HG03469 (cell line): ENCODE data around the gene BPIFB6.

Source experiments
- ATAC-seq: cut with Tn5 transposase; IDR thresholded peaks from one replicate; pipeline ENCODE4 v1.9.1; 2021; ENCODE audit warnings: mild to moderate bottlenecking, moderate library complexity, moderate number of reproducible peaks; ENCODE audit not compliant: unreplicated experiment

The BPIFB6 gene, protein sequence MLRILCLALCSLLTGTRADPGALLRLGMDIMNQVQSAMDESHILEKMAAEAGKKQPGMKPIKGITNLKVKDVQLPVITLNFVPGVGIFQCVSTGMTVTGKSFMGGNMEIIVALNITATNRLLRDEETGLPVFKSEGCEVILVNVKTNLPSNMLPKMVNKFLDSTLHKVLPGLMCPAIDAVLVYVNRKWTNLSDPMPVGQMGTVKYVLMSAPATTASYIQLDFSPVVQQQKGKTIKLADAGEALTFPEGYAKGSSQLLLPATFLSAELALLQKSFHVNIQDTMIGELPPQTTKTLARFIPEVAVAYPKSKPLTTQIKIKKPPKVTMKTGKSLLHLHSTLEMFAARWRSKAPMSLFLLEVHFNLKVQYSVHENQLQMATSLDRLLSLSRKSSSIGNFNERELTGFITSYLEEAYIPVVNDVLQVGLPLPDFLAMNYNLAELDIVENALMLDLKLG

DNA sequence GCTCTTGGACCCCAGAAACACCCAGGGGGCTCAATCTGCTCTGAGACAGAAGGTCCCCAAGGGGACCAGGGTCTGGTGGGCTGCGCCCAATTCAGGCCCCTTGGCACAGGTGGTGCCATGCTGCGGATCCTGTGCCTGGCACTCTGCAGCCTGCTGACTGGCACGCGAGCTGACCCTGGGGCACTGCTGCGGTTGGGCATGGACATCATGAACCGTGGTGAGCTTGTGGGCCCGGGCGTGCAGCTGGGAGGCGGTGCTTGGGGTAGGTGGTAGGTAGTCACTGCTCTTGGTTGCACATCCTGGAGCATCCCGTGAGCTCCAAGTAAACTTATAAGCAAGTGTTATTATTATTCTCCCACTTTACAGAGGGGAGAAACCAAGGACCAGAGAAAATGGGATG lies at the start of gene BPIFB6:
Gene BPIFB6 (plus strand): TSS at position 118 of the 400 bp plus-strand sequence. CDS start 0 bp downstream, at position 118.
- ATAC-seq: no peak

DNA sequence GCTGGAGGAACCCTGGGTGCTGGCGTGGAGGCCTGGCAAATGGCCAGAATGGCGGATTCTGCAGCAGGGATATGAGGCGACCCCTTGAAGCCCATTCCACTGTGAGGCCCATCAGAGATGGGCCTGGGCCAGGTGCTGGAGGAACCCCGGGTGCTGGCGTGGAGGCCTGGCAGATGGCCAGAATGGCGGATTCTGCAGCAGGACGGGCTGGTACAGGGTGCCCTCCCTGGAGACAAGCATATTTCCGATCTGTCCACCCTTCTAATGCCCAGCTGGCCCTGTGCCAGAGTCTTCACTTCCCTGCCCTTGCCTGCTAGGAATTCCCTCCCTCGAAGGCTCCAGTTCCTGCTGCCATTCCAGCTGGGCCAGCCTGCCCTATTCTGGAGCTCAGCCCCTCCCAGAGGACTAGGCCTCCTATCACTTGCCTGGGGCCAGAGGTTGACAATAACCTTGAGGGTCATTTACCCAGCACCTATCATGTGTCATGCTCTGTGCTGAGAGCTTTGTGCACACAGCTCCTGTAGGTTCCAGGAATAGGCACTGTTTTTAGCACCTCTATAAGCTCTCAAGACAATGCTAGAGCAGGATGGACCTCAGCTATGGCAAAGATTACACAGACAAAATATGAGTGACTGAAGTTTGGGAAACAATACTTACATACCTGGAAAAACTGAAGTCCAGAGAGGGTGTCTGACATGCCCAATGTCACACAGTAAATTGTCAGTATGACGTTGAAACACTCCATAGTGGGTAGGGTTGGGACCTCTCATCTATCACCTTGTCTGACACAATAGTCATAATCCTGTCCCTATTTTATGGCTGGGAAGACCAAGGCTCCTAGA lies 48.6 kb upstream of the BPIFB6 start:
- no peak for ATAC-seq

DNA sequence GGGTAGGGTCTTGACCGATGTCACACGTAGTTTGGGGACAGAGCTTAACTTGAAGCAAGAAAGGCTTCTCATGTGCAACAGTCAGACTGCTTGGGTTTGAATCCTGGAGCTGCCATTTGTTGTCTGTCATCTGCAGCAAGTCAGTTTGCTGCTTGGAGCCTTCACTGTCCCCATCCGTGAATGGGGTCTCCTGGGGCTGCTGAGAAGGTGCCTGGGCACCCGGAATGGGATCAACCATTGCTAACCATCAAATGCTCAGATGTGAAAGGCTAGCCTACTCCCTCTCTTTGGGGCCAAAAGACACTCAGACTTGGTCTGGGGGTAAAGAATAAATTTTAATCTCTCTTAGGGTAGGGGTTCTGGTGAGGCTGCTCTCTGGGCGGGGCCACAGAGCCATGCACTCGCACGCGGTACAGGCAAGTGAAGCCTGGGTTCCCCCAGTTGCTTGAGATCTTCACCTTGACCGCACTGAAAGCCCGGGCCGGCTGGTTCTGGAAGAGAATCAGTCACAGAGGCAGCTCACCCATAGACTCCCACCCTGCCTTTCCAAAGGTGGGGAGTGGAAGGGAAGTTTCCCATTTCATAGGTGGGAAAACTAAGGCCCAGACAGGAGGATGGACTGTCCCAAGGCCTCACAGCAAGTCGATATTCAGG lies 47.9 kb upstream of the BPIFB6 start:
- no peak for ATAC-seq

DNA sequence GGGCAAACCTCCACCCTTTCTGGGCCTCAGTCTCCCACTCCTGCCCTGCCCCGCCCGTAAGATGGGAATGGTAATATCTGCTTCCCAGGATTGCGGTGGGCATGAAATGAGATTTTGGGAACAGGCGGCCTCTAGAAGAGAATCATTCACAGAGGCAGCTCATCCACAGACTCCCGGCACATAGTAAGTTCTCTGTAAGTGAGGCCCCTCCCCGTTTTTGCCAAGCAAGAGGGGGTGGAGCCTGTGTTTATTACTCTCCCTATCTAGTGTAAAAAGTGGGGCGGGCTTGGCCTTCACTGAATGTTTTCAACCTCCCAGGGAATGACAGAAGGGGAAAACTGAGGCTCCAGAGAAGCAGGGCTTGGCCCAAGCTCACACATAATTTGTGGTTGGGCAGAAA lies 47.3 kb upstream of the BPIFB6 start:
- no peak for ATAC-seq

DNA sequence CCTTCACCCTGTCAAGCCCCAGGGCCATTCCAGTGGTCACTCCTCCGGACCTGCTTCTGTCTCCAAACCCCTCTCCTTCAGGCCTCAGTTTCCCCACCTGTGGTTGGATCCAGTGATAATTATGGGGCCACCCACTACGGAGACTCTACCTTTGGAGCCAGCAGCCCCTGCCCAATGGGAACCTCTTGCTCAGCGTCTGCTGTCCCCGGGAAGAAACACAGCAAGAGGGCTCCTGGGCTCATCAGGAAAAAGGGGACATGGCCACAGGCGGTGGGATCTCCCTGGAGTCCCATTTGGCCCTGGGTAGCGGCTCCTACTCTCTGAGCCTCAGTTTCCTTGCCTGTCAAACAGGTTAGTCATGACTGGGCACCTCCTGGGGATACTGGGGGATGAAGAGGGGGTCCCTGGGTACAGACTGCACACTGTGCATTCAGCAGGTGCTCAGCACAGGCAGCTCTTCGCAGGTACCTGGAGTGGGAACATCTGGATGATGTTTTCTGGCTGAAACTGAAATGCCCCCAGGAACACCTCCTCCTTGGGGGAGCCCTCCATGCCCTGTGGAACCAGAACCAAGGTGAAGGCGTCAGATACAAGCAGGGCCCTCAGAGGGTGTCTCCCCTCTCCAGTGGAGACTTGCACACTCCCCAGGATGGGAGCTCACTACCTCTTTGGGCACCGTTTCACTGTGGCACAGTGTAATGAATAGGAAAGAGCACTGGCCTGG lies 46.7 kb upstream of the BPIFB6 start:
- ATAC-seq: no peak

DNA sequence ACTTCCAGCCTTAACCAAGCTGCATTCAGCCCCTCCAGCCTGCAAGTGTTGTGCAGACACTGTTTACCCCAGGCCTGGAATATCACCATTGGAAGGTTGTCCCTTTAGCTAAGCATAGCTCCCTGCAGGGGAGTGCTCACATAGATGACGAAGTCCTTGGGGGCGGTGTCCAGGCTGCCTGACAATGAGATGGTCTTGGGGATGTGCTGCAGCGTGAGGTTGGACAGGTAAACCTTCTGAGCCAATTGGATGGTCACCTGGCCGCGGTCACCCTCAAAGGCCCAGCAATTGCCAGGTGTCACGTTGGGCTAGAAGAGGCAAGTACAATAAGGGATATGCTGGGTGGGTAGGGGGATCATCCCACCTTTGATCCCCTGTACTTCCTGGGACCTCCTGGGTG lies 45.9 kb upstream of the BPIFB6 start:
- ATAC-seq: no peak

DNA sequence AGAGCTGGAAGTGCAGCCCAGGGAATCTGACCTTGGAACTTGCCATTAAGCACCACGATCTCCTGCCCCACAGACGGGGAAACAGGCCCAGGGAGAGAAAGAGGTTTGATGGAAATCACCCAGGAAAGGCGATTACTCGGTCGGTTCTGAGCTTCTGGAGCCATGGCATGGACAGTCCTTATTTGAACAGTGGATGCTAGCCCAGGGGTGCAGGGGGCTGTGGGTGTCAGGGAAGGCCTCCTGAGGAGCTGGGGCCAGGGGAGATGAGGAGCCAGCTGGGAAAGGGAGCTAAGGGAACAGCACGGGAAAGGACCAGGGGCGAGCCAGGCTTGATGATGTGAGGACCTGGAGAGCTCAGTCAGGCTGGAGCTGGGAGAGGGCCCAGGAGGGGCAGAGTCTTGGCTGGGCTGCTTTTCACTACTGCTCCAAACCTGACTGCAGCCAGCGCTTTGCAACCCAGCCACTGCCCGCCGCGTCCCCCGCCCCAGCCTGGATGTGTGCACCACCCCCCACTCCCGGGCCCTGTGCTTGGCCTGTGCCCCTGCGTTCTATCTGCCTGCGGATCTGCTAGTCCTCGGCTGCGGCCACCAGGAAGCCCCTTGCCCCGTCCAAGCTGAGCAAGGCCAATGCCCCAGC lies 45.0 kb upstream of the BPIFB6 start:
- ATAC-seq: no peak

DNA sequence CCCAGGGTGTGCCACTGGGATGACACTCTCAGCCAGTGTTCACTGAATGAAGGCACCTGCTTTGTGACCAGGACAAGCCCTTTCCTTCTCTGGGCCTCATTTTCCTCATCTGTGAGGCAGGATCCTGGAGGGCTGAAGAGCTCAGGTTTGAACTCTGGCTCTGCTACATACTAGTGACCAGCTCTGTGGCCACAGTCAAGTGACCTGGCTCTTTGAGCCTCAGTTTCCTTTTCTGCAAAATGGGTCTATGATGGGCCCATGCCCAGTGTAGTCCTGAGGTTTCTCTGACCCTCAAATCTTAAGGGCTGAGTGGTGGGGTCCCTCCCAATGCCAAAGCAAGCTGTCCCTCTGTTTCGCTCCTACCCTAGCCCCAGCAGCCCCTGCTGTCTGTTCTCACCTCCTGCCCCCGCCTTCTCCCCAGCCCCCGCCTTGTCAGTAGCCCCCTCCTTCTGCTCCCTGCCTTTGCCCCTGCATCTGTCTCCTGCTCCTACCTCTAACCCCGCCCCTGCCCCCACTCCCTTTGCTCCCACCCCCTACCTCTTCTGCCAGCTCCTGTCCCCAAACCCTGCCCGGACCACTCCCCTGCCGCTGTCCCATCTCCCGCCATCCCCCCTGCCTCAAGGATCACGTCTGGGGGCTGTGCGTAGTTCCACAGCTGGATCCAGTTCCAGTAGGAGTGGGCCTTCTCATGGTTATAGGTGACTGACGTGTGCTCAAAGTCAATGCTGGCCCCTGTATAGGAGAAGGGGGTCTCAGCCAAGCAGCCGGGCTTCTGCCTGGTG lies 44.2 kb upstream of the BPIFB6 start:
- no peak for ATAC-seq

DNA sequence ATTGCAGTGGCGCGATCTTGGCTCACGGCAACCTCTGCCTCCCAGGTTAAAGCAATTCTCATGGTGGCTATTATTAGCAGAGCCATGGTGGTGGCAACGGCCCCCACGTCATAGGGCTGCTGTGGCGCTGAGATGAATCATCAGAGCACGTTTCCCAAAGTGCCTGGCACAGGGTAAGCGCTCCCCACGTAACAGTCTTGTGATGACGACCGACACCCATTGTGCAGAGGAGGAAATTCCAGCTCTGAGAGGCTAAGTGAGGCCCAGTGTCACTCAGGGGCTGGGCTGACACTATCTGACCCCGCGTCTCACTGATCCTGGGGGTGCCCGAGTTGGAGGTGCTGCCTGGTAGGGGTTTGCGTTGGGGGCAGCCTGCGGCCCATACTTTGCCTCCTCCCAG lies 43.4 kb upstream of the BPIFB6 start:
- no peak for ATAC-seq

DNA sequence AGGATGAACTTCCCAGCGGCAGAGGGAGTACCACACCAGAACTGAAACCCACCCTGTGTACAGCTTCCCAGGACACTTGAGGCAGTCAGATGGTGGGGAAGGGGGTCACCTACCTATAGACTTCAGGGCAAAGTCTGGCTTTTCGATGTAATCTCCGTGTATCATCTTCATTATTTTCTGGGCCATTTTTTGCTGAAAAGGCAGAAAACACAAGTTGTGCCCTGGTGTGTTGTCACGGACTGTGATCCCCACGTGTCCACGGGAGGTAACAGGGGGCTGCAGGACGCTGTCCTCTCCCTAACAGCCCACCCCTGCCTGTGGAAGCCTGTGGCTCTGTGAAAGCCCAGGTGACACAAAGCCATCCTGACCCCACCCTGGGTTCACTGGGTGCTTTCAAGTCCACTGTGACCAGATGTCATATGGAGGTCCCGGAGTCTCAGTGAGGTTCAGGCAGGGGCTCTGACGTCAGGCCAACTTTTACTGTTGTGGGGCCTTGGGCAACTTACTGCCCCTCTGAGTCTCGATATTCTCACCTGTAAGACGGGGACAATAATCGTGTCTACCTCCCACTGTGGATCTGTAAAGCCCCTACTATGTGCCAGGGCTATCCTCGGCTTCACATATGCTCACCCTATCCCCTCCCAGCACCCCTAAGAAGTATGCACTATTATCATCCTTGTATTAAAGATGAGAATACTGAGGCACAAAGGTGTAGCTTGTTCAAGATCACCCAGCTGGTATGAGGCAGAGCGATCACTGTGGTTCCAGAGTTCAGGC lies 41.8 kb upstream of the BPIFB6 start:
- no peak for ATAC-seq

DNA sequence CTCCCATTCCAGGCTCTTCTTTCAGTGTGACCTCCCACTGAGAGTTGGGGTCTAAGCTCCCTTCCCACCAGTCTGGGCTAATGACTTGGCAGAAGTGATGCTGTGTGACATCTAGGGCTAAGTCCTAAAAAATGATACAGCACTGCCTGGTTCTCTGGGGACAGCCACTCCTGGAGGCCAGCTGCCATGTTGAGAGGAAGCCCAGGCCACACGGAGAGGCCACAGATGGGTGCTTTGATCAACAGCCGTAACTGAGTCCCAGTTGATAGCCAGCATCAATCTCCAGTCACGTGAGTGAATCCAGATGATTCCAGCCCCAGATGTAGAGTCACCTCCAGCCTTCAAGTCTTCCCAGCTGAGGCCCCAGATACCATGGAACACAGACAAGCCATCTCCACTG lies 41.0 kb upstream of the BPIFB6 start:
- ATAC-seq: no peak

DNA sequence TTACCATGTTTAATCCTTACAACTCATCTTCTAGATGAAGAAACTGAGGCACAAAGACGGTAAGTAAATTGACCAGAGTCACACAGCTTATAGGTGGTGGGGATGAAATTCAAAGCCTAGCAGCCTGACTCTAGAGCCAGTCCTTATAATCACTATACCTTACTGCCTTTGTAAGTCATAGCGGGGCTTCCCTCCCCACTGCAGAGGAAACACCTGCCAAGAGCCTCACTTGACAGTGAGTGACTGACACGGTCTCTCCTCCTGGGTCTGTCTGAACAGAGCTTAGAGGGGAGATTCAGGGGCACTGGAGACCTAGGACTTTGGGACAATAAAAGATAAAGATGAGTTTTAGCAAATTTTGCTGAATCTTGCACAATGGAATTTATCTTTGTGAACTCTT lies 40.1 kb upstream of the BPIFB6 start:
- no peak for ATAC-seq

DNA sequence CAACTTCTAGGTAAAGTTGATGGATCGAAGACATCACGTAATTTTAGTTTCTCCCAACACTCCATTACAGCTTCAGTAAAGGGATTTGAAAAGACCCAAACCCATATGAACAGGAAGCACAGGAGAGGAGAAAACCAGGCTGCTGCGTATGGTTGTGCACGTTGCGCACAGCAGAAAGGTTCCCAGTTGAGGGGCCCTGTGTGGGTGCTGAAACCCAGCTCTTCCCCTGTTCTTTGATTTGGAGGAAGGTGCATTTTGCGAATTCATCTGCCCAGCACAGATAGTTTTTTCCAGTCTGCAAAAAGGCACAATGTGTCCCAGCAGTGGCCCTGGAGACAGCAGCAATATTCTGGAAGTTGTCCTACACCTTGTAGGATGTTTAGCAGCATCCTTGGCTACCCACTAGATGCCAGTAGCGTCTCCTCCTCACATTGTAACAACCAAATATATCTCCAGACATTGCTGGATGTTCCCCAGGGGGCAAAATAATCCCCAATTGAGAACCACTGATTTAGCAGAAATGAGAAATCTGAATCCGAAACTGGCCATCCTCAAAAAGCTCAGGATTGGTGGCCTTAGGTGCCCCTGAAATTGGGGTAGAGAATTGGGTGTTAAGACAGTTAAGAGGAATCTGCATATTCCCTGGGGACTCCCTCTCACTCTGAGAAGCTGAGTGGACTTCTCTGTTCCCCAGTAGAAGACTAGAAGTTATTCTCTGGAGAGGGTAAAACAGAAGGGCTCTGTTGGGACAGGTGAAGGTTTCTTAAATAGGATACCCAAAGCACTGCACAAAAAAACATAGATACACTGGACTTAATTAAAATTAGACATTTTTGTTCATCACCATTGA lies 39.4 kb upstream of the BPIFB6 start:
- no peak for ATAC-seq

DNA sequence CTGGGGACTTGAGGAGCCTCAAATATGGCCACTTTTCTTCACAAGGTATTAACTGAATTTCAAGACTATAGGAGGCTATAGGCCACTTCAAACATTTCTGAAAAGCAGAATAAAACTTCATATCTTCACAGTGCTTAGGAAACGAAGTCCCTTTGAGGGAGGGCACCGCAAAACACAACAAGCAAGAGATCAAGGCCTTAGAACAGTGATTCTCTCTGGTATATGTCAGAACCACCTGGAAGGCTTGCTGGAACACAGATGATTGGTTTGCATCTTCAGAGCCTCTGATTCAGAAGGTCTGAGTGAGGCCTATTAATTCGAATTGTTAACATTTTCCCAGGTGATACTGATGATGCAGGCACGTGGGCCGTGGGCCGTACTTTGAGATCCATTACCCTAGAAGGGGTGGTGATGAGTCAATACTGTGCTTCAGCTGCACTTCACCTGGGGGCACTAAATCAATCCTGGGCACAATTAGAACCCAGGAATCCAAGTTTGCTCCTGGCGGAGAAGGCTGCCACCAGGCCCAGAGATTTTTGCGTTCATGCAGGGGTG lies 37.9 kb upstream of the BPIFB6 start:
- no peak for ATAC-seq

DNA sequence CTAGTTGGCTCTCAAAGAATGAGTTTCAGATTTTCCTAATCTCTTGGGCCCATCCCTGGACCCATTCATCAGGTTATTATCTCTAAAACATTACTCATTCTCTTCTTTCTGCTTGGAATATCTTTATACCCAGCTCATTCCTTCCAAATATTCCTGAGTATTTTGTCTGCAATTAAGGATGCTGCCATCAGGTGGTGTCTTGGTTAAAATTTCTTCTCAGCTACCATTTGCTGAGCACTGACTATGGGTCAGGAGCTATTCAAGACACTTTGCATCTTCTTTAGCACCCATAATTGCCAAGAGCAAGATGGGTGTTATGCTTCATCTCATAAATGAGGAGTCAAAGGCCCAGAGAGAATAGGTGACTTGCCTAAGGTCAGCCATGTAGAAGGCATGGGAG lies 35.6 kb upstream of the BPIFB6 start:
- ATAC-seq: no peak

DNA sequence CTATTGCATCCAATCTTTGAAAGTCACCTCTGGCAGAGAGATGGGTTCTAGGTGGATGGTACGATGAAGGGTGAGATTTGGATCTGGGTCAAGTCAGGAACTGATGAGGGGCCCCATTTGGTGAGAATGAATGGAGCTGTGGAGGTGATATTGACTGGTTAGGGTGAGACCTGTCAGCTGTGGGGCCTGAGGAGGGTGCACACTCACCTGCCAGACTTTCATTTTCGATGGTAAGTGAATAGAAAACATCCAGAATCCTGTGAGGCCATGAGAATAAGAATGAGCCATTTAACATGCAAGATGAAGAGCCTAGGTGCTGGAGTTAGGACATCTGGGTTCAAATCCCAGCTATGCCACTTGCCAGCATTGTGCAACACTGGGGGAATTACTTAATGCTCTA lies 34.0 kb upstream of the BPIFB6 start:
- no peak for ATAC-seq

DNA sequence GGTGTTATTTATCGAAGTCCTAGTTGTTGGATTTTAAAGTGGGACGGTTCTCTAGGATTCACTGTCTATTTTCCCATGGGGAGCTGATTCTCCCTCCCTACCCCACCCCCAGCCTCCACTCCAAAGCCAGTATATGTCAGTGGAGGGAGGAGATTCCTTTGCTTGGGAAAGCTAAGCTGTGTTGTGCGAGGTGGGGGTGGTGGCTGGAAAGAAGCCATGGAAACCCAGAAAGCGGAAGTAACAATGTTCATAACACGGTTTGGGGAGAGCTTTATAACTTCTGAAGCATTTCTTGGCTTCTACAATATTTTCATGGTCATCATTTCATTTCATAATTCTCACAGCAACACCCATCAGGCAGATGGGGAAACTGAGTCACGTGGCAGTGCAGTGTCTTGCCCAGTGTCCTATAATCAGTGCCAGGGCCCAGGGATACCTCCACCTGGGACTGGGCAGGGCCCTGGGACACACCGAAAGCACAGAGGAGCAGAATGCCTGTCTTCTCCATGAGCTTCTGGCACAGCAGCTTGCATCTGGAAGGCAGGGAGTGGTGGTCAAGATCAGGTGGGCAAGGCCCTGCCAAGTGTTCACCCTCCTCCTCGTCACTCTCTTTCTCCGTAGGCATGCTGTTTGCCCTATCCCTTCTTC lies 31.7 kb upstream of the BPIFB6 start:
- ATAC-seq: no peak
